CD4-positive, alpha-beta T cell treated with Interleukin-4 for 1 hour (primary cell): Measurements from ENCODE around the gene SETMAR.
"Not testable (repeated sequence)": the region's sequence is repeated elsewhere in the genome, so short reads cannot be mapped to it uniquely, and the experiment has no call there.

ENCODE experiments used
- DNase-seq, 2 donors: peaks; one replicate each; pipeline ENCODE4 v3.0.0-alpha.2; 2020 to 2022

Gene SETMAR

GRCh38 chr3:4314688-4315087 lies 11.5 kb downstream of the SETMAR start:
- no peak for DNase-seq

GRCh38 chr3:4320096-4320911 lies 17.1 kb downstream of the SETMAR start:
- no peak for DNase-seq

DNA sequence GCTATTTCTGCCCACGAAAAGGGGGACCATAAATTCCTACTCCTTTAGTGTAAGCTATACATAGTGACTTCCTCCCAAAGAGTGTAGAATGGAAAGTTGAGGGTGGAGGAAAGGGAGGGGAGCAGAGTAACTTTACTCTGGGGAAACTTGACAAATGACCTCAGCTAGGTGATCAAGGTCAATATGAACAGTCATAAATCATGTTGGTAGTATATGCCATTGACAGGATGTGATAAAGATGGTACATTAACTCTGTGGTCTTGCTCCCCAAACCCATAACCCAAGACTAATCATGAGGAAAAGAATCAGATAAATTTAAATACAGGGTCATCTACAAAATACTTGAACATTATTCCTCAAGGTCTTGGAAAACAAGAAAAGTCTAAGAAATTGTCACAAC lies 18.6 kb downstream of the SETMAR start:
- no peak for DNase-seq

- DNase-seq = no peak
Measured at GRCh38 chr3:4322635-4323034, 19.5 kb downstream of the SETMAR start.

GRCh38 chr3:4323246-4324027 lies 20.3 kb downstream of the SETMAR start:
- no peak for DNase-seq

DNA sequence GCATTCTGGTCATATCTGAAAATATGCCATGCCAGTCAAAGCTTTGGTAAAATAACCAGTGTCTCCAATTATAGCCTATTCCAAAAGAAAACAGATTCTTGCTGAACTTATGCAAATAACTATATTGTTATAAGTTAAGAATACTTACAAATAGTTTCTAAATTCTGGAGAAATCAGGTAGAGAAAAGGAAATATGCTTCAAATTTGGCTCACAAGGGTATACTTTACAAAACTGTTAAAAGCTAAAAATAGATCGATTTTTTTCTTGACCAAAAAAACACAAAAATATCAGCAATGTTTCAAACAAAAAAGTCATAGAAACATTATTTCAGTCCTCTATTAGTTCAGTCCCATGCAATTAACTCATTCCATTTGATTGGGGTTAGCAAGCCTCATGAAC lies 23.7 kb downstream of the SETMAR start:
- no peak for DNase-seq

DNA sequence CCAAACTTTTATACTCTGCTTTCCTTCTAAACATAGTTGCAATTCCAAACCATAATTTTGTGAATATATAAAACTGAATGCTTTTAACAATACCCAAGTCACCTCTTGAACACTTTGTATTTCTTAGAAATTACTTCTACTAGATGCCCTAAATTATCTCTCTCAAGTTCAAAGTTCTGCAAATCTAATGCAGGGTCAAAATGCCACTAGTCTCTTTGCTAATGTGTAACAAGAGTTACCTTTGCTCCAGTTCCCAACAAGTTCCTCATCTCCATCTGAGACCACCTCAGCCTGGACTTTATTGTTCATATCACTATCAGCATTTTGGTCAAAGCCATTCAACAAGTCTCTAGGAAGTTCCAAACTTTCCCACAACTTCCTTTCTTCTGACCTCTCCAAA lies 26.6 kb downstream of the SETMAR start:
- DNase-seq = not testable (repeated sequence)

DNA sequence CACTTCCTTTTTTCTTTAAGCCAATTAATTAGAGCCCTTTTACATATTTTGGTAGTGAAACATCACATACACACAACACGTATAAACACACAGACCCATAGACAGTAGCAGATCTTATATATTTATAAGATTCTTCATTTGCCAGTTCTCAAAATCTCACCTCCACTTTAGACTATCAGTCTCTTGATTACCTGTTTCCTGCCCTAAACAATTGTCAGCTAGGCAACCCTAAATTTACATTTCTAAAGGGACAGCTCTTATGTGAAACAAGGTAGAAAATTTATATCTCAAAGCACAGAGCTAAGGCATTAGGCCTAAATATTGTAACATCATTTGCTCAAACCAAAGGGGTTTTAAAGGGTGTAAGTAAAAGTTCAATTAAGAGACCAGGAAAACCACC lies 28.9 kb downstream of the SETMAR start:
- DNase-seq = no peak

GRCh38 chr3:4332574-4332973 lies 29.4 kb downstream of the SETMAR start:
- no peak for DNase-seq

DNA sequence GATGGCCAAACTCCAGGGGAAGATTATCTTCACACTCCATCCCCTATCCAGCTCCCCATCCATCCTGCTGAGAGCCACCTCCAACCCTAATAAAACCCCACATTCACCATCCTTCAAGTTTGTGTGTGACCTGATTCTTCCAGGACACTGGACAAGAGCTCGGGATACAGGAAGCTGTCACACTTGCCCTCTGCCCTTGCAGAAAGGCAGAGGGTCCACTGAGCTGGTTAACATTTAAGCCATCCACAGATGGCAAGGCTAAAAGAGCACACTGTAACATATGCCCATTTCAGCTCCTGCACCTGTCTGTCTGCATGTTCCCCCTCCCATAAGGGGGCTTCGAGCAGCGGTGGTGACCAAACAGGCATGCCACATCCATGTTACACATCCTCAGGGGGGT lies 29.8 kb downstream of the SETMAR start:
- no peak for DNase-seq

DNA sequence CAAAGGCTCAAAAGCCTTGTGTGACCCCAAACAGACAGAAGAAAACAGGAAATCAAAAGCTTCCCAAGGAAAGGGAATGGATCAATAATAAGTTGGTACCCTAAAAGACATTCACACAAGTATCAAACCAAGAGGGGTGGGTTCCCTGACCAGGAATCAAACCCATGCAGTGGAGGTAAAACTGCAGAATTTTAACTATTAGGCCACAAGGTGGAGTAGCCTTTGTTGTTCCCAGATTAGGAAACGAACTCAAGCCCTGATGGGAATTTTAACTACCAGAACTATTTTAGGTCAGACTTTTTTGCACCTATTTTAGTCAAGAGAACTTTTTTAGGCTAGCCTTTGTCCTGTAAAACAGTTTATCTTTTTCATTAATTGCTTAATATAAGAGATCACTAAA lies 31.4 kb downstream of the SETMAR start:
- no peak for DNase-seq

GRCh38 chr3:4335840-4336562 lies 32.8 kb downstream of the SETMAR start:
- no peak for DNase-seq

DNA sequence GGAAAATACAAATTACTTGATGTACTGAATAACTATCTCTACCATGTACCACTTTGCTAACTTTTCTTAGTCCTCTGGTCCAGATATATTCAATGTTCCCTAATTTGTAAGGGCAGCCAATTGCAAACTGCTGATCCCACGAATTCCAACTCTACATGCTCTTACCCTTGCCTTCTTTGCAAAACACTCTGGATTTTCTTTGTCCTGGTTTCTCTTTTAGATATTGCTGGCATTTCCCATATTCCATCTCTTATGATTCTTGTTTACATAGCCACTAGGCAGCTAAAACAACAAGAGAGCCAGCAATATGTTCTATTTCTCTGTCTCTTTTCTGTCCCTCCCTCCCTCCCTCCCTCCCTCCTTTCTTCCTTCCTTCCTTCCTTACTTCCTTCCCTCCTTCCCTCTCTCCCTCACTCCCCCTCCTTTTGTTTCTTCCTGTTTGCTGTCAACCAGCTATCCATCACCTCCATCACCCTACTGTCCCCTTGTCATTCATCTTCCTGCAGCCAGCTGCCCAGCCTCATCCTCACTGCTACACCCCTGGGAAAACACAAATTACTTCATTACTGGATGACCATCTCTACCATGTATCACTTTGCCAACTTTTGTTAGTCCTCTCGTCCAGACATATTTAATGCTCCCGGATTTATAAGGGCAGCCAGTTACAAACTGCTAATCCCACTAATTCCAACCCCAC lies 33.8 kb downstream of the SETMAR start:
- DNase-seq = no peak

- no peak for DNase-seq
Measured at GRCh38 chr3:4338751-4339150, 35.6 kb downstream of the SETMAR start.

DNA sequence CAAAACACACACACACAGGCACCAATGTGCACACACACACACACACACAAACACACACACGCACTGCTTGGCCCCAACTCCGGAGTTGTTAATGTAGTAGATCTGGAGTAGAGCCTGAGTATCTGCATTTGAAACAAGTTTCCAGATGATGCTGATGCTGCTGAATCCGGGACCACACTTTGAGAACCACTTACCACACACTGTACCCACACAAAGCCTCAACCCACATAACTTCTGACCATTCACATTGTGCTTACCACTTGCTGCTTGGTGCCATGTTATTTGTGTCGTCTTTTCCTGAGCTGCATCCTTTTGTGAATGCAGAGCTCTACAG lies 36.9 kb downstream of the SETMAR start:
- no peak for DNase-seq

DNA sequence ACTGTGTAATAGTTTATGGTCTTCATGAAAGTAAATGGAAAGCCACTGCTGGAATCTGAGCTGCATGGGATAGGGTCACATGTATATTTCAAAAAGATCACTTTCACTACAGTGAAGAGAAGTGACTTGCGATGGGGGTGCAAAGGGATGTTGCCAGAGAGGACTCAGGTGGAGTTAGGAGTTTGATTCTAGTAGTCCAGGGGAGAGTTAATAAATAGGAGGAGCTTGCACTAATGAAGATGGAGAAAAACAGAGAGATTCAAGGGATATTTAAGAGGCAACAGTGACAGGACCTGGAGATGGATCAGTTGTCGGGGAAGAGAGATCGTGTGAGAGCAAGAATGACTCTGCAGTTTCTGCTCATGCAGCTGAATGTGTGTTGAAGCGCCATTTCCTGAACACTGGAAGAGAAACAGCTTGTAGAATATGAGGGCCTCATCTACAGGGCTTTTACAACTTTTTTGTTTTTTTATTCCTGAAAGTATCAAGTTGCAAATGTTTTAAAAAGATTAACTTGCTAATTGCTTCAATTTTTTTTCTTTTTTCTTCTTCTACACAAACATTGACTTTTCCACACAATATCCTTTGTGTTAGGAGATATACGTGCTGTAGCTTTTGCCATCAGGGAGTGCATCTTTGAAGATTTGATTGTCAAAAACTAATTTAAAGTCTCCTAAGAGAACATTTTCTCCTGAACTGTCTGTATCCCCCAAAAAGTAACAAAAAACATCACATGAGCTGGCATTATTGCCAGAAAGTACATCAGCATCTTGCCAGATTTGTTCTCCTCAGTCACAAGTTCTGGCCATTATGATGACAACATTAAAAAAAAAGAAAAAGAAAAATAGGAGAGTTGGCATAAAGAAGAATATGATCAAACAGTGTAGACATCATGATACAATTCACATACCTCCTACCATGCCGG lies 37.5 kb downstream of the SETMAR start:
- DNase-seq = no peak

DNA sequence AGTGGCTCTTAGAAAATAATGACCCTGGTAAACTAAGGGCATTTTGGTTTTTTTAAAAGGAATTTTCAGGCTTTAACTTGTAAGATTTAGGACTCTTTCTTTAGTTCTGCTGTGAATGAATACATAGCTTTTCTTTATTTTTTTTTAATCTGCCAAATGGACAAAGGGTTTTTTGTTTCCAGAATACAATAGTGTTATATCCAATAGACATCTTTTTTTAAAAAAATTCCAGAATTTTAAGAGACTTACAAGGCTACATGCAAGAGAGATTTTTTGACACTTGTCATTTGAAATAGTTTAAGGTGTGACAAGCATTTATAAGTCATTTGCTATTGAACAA lies 38.1 kb downstream of the SETMAR start:
- DNase-seq = no peak

DNA sequence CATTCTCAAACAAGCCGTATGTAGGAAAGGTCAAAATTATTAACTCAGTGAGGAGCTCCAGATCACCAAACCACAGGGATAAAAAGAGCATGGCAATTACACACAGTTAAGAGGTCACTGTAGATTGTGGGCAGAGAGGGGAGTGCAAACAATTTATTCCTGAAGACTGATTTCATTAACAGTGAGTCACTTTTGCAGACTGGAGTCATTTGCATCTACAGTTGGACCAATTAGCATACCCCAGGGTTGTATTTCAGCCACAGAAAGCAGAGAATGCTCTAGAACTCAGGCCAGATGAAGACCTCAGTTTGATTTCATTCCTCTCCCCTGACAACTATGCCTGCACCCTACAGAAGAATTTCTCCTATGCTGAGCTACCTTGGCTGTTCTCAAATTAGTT lies 40.1 kb downstream of the SETMAR start:
- no peak for DNase-seq

DNA sequence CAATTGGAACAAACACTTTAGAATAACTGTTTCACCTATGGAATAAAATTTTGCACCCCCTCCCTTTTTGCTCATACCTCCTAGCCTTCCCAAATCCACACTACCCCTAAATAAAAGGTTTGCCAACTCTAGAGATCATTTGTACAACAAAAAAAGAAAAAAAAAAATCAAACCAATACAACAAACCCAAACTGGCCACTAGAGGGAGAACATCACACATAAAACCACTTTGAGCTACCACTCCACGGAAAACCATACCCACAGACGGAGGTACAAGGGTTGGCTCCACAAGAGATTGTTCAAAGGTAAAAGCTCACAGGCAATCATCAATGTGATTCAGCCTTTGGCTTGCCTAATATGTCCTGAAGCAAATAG lies 47.6 kb downstream of the SETMAR start:
- peak; percentile 61 to 67 for DNase-seq

GRCh38 chr3:4351164-4351855 lies 48.1 kb downstream of the SETMAR start:
- DNase-seq = no peak

DNA sequence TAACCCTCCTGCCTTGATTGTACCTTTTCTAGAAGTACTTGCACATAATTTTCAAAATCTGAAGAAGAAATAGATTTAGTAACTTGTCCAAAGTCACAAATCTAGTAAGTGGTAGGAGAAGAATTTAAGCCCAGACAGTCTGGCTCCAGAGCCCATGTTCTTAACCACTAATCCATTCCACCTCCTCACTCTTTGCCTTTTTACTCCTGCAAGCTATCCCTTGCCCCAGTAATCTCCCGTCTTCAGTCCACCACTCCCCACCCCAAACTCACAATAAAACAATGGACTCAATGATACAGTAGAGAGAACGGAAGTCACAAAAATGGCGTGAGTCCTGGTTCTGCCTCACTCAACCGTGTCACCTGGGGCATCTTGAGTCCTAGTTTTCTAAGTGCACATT lies 48.7 kb downstream of the SETMAR start:
- no peak for DNase-seq
